Stimulated activated CD4-positive, alpha-beta T cell treated with anti-CD3 and anti-CD28 coated beads, Interleukin-1b, Interleukin-23, amount 100 ng/mL, for 48 hours (primary cell): ENCODE measurements around the gene UBE2A.

ENCODE experiments used
- DNase-seq: peaks from one replicate; pipeline ENCODE4 v3.0.0-alpha.2; 2020

The UBE2A gene

GRCh38 chrX:119614776-119615175 lies 40.4 kb downstream of the UBE2A start:
- no peak for DNase-seq

- DNase-seq, result no peak
Measured at GRCh38 chrX:119617517-119618164, 43.3 kb downstream of the UBE2A start.

GRCh38 chrX:119618439-119618838 lies 44.1 kb downstream of the UBE2A start:
- DNase-seq, result no peak

- no peak for DNase-seq
Measured at GRCh38 chrX:119622356-119623232, 48.2 kb downstream of the UBE2A start.

- DNase-seq, result no peak
Measured at GRCh38 chrX:119624417-119624816, 50.1 kb downstream of the UBE2A start.

GRCh38 chrX:119624951-119625668 lies 50.7 kb downstream of the UBE2A start:
- no peak for DNase-seq

- no peak for DNase-seq
Measured at GRCh38 chrX:119625843-119626242, 51.5 kb downstream of the UBE2A start.
